ENCODE results near the gene IGFBP1. TPM values are rescaled to one million over a fixed set of nuclear protein-coding genes. Genes with fewer than 3 reads are reported as not detected.
"Not testable (repeated sequence)": the region's sequence is repeated elsewhere in the genome, so short reads cannot be mapped to it uniquely, and the experiment has no call there.

Gene IGFBP1
- total RNA-seq (2014; rRNA removed): 0.23 and 1.2 TPM in 2 replicates
- polyA plus RNA-seq (2012): 0.61 TPM

DNA sequence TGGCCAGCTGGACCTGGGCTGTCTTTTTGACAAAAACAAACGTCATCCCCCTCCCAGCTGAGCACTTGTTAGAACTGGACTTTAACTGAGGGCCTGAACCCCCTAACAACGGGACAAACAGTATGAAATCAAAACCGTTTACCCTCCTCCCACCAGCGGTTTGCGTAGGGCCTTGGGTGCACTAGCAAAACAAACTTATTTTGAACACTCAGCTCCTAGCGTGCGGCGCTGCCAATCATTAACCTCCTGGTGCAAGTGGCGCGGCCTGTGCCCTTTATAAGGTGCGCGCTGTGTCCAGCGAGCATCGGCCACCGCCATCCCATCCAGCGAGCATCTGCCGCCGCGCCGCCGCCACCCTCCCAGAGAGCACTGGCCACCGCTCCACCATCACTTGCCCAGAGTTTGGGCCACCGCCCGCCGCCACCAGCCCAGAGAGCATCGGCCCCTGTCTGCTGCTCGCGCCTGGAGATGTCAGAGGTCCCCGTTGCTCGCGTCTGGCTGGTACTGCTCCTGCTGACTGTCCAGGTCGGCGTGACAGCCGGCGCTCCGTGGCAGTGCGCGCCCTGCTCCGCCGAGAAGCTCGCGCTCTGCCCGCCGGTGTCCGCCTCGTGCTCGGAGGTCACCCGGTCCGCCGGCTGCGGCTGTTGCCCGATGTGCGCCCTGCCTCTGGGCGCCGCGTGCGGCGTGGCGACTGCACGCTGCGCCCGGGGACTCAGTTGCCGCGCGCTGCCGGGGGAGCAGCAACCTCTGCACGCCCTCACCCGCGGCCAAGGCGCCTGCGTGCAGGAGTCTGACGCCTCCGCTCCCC lies at the start of gene IGFBP1:
Gene IGFBP1, plus strand, starts transcription at position 304 of the 808 bp plus-strand sequence. Its CDS starts 165 bp downstream, at position 469.
- DNase-seq (ENCODE audit: low read depth): no peak

GRCh38 chr7:45838852-45839251 lies 49.4 kb upstream of the IGFBP1 start:
- DNase-seq (ENCODE audit: low read depth): not testable (repeated sequence)

DNA sequence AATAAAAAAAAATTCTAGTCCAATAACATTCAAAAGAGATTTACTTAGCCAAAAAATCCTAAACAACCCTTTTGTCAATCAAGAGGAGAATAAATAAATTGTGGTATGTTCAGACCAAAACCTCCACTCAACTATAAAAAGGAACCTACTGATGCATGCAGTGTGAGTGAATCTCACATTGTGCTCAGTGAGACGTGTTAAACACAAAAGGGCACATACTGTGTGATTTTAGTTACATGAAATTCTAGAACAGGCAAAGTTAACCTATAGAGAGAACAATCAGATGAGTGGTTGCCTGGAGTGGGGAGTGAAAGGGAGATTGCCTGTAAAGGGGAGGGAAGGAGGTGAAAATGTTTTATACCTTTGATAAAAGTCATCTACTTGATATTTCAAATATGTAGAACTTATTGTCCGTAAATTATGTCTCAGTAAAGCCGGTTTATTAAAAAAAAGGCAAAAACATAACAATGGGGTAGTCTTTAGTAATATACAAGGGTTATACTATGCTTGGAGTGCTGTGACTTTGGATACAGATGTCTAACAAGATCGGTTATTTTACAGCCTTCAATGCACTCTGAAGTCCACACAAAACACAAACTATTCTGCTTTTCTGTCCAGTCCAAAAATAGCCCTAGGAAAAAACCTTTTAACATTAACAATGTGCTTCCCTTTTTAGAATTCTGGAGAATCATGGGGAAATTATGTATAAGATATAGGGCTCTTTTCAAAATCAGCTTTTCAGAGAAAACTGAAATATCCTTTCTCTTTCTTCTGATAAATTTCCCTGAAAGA lies 46.2 kb upstream of the IGFBP1 start:
- DNase-seq (ENCODE audit: low read depth): not testable (repeated sequence)

- DNase-seq (ENCODE audit: low read depth): not testable (repeated sequence)
These were observed 41.8 kb upstream of the IGFBP1 start for GRCh38 chr7:45846536-45846935.

GRCh38 chr7:45848734-45849133 lies 39.6 kb upstream of the IGFBP1 start:
- DNase-seq (ENCODE audit: low read depth): not testable (repeated sequence)

DNA sequence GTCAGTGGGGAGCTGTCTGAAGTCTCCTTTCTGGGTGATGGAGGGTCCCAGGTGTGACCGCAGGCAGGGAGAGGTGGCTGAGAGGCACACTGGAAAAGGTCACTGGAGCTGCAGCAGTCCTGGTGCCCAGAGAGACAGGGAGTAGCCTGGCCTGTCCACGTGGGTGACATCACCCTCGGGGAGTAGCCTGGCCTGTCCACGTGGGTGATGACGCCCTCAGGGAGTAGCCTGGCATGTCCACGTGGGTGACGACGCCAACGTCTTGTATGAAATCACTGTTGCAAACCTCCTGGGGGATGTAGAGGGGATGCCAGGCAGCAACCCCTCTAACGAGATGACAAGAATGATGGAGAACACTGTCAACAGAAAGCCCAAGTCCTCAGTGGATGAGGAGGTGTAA lies 35.3 kb upstream of the IGFBP1 start:
- DNase-seq (ENCODE audit: low read depth): not testable (repeated sequence)

GRCh38 chr7:45853491-45853890 lies 34.8 kb upstream of the IGFBP1 start:
- not testable (repeated sequence) for DNase-seq (ENCODE audit: low read depth)

DNA sequence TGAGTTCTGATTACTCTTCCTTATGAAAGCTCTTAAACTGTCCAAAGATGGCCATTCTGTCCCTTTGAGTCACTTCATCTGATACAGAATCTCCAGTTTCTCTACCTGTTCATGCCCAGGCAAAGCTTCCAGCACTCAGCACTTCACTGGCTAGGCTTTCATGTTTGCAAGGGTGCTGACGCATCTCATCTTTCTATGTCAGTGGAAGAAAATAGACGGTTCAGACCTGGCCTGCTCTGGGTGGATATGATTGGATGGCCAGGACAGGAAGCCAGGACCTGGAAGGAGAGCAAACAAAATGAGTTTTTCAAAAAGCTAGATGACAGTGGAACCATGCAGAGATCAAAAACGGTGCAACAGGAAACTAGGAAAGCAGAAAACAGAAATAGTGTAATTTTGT lies 32.6 kb upstream of the IGFBP1 start:
- DNase-seq (ENCODE audit: low read depth): not testable (repeated sequence)

DNA sequence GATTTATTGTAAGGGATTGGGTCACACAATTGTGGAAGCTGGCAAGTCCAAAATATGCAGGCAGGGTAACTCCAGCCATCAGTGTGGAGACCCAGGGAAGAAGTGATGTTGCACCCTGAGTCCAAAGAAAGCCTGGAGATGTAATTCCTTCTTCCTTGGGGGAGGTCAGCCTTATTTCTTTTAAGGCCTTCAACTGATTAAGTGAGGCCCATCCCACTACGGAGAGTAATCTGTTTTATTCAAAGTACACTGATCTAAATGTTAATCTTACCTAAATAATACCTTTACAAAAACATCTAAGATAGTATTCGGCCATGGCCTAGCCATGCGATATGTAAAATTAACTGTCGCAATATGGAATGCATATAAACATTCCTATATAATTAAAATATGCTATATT lies 31.4 kb upstream of the IGFBP1 start:
- not testable (repeated sequence) for DNase-seq (ENCODE audit: low read depth)

GRCh38 chr7:45863715-45864114 lies 24.6 kb upstream of the IGFBP1 start:
- no peak for DNase-seq (ENCODE audit: low read depth)

- DNase-seq (ENCODE audit: low read depth): no peak
These were observed 22.5 kb upstream of the IGFBP1 start for GRCh38 chr7:45865594-45866410.

GRCh38 chr7:45867471-45867870 lies 20.8 kb upstream of the IGFBP1 start:
- no peak for DNase-seq (ENCODE audit: low read depth)

- peak; percentile 37 for DNase-seq (ENCODE audit: low read depth)
These were observed 18.9 kb upstream of the IGFBP1 start for GRCh38 chr7:45869426-45869825.

DNA sequence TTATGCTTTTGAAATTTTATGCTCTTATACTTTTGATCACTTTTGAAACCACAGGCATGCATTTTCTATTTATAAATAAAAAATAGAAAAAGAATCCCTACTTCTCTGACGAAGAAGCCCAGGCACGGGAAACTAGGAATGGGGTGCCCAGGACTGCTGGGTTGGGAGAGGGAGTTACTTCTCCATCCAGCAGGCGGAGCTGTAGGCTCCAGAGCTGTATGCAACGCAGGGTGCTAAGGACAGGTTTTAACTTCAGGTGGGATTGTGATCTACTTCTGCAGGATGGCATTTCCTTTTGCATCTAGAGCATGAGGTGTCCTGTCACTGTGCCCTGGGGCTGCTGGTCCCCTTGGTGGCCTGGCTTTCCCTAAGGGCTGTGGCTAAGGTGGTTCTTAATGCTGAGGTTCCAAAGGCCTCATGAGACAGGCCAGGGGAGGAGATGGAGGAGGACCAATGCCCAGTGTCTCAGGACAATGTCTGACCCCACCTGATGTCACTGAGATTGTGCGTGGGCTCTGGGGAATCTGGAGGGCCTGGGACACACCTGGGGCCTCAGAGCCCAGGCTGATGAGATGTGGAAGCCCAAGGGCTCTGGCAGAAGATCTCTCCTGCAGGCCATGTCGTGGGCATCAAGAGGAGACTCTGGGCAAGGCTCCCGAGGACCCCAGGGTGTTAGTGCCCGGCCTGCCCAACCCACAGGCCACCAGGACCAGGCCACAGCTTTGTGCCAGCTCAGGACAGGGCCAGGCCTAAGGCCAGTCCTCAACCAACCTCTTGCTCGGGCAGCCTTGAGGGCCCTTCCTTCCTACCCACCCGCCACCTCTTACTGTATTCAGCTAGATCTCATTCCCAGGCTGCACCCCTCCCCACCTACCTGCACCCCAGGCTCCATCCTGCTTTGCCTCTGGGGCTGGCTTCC lies 15.9 kb upstream of the IGFBP1 start:
- no peak for DNase-seq (ENCODE audit: low read depth)

GRCh38 chr7:45873035-45873354 lies 15.3 kb upstream of the IGFBP1 start, which contains the start of gene CCDC201:
CCDC201 (minus strand) TSS chr7:45873082; CDS start chr7:45873007, 75 bp downstream.
- DNase-seq (ENCODE audit: low read depth): no peak

DNA sequence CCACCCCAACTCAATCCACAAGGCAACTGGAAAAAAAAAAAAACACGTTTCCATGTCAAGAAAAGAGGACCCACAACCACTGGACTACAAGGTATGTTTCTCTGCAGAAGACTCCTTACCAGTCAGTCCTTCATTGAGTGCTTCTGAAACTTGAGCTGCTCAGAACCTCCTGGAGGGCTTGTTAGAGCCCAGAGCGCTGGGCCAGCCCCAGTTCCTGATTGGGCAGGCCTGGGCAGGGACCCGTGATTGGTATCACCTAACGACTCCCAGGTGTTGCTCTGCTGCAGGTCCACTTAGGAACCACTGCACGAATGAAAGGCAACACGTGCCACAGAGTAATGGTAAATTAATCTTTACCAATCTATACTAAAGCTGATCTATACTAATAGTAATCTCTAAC lies 14.9 kb upstream of the IGFBP1 start:
- DNase-seq (ENCODE audit: low read depth): no peak

GRCh38 chr7:45874408-45875131 lies 13.7 kb upstream of the IGFBP1 start:
- DNase-seq (ENCODE audit: low read depth): peak; percentile 73

DNA sequence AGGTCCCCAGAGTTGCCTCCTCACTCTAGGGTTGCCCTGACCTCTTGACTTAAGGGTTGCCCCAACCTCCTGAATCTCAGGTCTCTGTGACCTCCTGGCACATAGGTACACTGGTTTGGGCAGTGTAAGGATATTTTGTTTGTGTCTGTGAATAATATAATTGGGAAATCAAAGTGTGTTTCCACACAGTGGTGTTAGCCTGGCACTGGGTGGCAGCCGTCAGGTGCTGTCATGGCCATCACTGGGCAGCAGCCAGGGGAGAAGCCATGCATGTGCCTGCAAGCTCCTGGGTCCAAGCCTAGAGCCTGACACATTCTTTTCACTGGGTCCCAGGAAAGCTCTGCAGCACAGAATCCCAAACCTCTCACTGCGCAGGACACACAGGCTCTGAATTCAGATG lies 11.8 kb upstream of the IGFBP1 start:
- DNase-seq (ENCODE audit: low read depth): no peak

DNA sequence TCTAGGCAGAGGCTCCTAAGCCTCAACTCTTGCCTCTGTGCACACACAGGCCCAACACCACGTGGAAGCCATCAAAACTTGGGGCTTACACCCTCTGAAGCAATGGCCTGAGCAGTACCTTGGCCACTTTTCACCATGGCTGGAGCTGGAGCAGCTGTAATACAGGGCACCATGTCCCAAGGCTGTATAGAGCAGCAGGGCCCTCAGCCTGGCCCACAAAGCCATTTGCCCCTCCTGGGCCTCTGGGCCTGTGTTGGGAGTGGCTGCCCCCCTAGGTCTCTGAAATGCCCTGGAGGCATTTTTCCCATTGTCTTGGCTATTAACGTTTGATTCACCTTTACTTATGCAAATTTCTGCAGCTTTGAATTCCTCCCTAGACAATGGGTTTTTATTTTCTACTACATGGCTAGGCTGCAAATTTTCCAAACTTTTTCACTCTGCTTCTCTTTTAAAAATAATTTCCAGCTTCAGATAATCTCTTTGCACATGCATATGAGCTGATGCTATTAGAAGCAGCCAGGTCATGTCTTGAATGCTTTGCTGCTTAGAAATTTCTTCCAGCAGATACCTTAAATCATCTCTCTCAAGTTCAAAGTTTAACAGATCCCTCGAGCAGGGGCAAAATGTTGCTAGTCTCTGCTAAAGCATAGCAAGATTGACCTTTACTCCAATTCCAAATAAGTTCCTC lies 9.7 kb upstream of the IGFBP1 start:
- no peak for DNase-seq (ENCODE audit: low read depth)
